Stimulated activated CD4-positive, alpha-beta T cell treated with anti-CD3 and anti-CD28 coated beads, TNF-alpha, amount 100 ng/mL, for 1 hour (primary cell): Measurements from ENCODE around the gene SLC22A23.

Experiments
- DNase-seq, 3 donors: peaks; one replicate each; pipeline ENCODE4 v3.0.0-alpha.2; 2020; ENCODE audit warnings: low read depth in 3 of 3, low spot score in 1 of 3

The SLC22A23 gene

GRCh38 chr6:3355011-3355357 lies 101.9 kb downstream of the SLC22A23 start:
- DNase-seq, result no peak

- DNase-seq, result no peak
Observed at GRCh38 chr6:3353939-3354338, 102.9 kb downstream of the SLC22A23 start.

- no peak for DNase-seq
Observed at GRCh38 chr6:3353213-3353903, 103.5 kb downstream of the SLC22A23 start.

GRCh38 chr6:3352678-3353077 lies 104.2 kb downstream of the SLC22A23 start:
- no peak for DNase-seq

GRCh38 chr6:3351829-3352524 lies 104.9 kb downstream of the SLC22A23 start:
- no peak for DNase-seq

GRCh38 chr6:3351105-3351676 lies 105.7 kb downstream of the SLC22A23 start:
- DNase-seq, result no peak

GRCh38 chr6:3350252-3350796 lies 106.5 kb downstream of the SLC22A23 start:
- DNase-seq, result no peak

- DNase-seq, result no peak
Observed at GRCh38 chr6:3349388-3350251, 107.2 kb downstream of the SLC22A23 start.

GRCh38 chr6:3348821-3349220 lies 108.0 kb downstream of the SLC22A23 start:
- no peak for DNase-seq

- no peak for DNase-seq
Observed at GRCh38 chr6:3347826-3348225, 109.0 kb downstream of the SLC22A23 start.

GRCh38 chr6:3347247-3347646 lies 109.6 kb downstream of the SLC22A23 start:
- DNase-seq, result no peak

GRCh38 chr6:3346476-3346875 lies 110.4 kb downstream of the SLC22A23 start:
- no peak for DNase-seq

- no peak for DNase-seq
Observed at GRCh38 chr6:3345836-3346235, 111.0 kb downstream of the SLC22A23 start.

- DNase-seq, result no peak
Observed at GRCh38 chr6:3343089-3343883, 113.6 kb downstream of the SLC22A23 start.

GRCh38 chr6:3341467-3341866 lies 115.4 kb downstream of the SLC22A23 start:
- no peak for DNase-seq

GRCh38 chr6:3340894-3341293 lies 116.0 kb downstream of the SLC22A23 start:
- no peak for DNase-seq

- no peak for DNase-seq
Observed at GRCh38 chr6:3340358-3340802, 116.5 kb downstream of the SLC22A23 start.

- no peak for DNase-seq
Observed at GRCh38 chr6:3339811-3340210, 117.0 kb downstream of the SLC22A23 start.

- DNase-seq, result no peak
Observed at GRCh38 chr6:3337521-3338350, 119.1 kb downstream of the SLC22A23 start.
